K562 (cell line): Measurements from ENCODE around the gene TMEM167B. TPM values are rescaled to one million over a fixed set of nuclear protein-coding genes. Genes with fewer than 3 reads are reported as not detected.
A peak's percentile ranks its signal among the peaks of the same experiment; 100 is the strongest.

Experiments used
- CHD4 ChIP-seq: fragments of 200-600 bp; sonication (generic); IDR thresholded peaks from 3 replicates; pipeline ENCODE4 v1.6.1; 2012; ENCODE audit warnings: low read depth, mild to moderate bottlenecking, mixed read lengths, low read length, inconsistent platforms; ENCODE audit not compliant: insufficient read depth, insufficient replicate concordance, poor library complexity, severe bottlenecking
- FOXA3 ChIP-seq, 2 experiments: fragments of 450-650 bp in 1 of 2; sonication (generic) in 1 of 2; formaldehyde crosslinking; IDR thresholded peaks in 1 of 2; conservative IDR thresholded peaks in 1 of 2; 2 replicates each; pipeline versions ENCODE4 v1.4.0 to v1.8.0; 2020 to 2022; ENCODE audit warnings: mild to moderate bottlenecking in 2 of 2, missing genetic modification reagents in 1 of 2
- MGA ChIP-seq: fragments of 450-650 bp; IDR thresholded peaks from 2 replicates; pipeline ENCODE4 v1.6.1; 2016; ENCODE audit warnings: mild to moderate bottlenecking, moderate library complexity
- SIX5 ChIP-seq, 2 experiments: IDR thresholded peaks; 2 replicates each; pipeline ENCODE4 v1.6.1; 2011; ENCODE audit warnings: low read length in 2 of 2, borderline replicate concordance in 1 of 2, low read depth in 1 of 2, mild to moderate bottlenecking in 1 of 2, moderate library complexity in 1 of 2; ENCODE audit not compliant: insufficient read depth in 1 of 2
- SNAPC5 ChIP-seq: fragments of 250-450 bp; sonication (Bioruptor Pico); IDR thresholded peaks from 2 replicates; pipeline ENCODE4 v1.8.0; 2021; ENCODE audit warnings: moderate library complexity, mild to moderate bottlenecking, inconsistent platforms
- ZBTB5 ChIP-seq: fragments of 450-650 bp; IDR thresholded peaks from 2 replicates; pipeline ENCODE4 v1.6.1; 2017; ENCODE audit warnings: antibody characterized with exemption
- ZNF175 ChIP-seq: fragments of 200-800 bp; sonication (Bioruptor generic); IDR thresholded peaks from 2 replicates; pipeline ENCODE4 v1.6.1; 2016; ENCODE audit warnings: low read depth, mild to moderate bottlenecking, missing genetic modification characterization, missing compliant biosample characterization
- polyA plus RNA-seq, 8 experiments: library from polyadenylated mRNA; depleted of rRNA in 4 of 8; stranded (reverse) in 5 of 8; unstranded in 3 of 8; fragments of >200 nt; fragmentation: Nextera tagmentation in 2 of 8; fragmentation: Illumina TruSeq in 1 of 8; extraction: Ambion mirVana in 2 of 8; extraction: Trizol in 1 of 8; gene quantifications; 2 replicates each; pipeline versions ENCODE4 v1.2.1 to v1.2.3, GENCODE V29; 2011 to 2014; ENCODE audit warnings: inconsistent platforms in 1 of 8, missing spikeins in 1 of 8
- total RNA-seq, 7 experiments: library from RNA; depleted of rRNA in 6 of 7; stranded (reverse); fragments of >200 nt in 6 of 7; fragmentation: Illumina TruSeq in 2 of 7; extraction: Trizol in 2 of 7; gene quantifications; 2 replicates each; pipeline versions ENCODE4 v1.2.1 to v1.2.3, GENCODE V29; 2011 to 2021; ENCODE audit warnings: low replicate concordance in 1 of 7

TMEM167B gene
- total and polyA plus RNA-seq, 9 of the 15 experiments (the other 6 are each of a cell fraction or from before 2014, with no cell fraction given), result 17.2 to 36.4 (median 32.2) TPM

- no peak for TF ChIP-seq SNAPC5
- TF ChIP-seq ZNF175, result no peak
- TF ChIP-seq CHD4, result no peak
- no peak; a peak in 1 of 4 replicates for TF ChIP-seq FOXA3 (CRISPR knock-in tag; conservative IDR thresholded peaks at IDR 0.05 in 1 of 2, IDR thresholded peaks at IDR 0.05 in 1 of 2)
- TF ChIP-seq SIX5 (IDR thresholded peaks at IDR 0.05; ENCODE audit: borderline replicate concordance in 1 of 2, insufficient read depth in 1 of 2, low read depth in 1 of 2, low read length in 2 of 2), result no peak
- TF ChIP-seq MGA, result peak; percentile 12; the same call in 1 of the 2 replicates
- no peak for TF ChIP-seq ZBTB5
Measured at GRCh38 chr1:109075531-109076490, 14.8 kb upstream of the TMEM167B start, which contains the start of gene TAF13 (continued).
